ENCODE results near the gene RAB38. TPM values are rescaled to one million over a fixed set of nuclear protein-coding genes. Genes with fewer than 3 reads are reported as not detected.

RAB38 gene
- total RNA-seq, 1 experiment from 2014 or later = 18.7 TPM

GRCh38 chr11:88101881-88102597 is 73.2 kb downstream of the RAB38 start:
- no CpG with 5 or more reads among the region's 3 CpGs for WGBS (ENCODE audit: extremely low coverage, insufficient read length, low lambda C conversion rate)

More at GRCh38 chr11:88101881-88102597, 73.2 kb downstream of the RAB38 start:
- Histone ChIP-seq H3K9me3 (ENCODE audit: control insufficient read depth, low read depth, low read length) (no peaks in the 10 kb centered on the region), H3K9ac (ENCODE audit: extremely low read depth, insufficient read length, low read length) (no peak overlapping the region), H3K18ac (ENCODE audit: insufficient read length, low read depth, low read length) (no peak overlapping the region), H3K4me2 (ENCODE audit: insufficient read depth, insufficient read length, low read length) (no peak overlapping the region), H3K4me1 (ENCODE audit: insufficient read depth, low read length) (0 out of 2 replicates have a peak, but pooled peaks cover 3% of the 10 kb centered on the region), H3K79me1 (ENCODE audit: insufficient read depth, low read depth, low read length, poor library complexity, severe bottlenecking) (no peaks in the 10 kb centered on the region), H3K4ac (ENCODE audit: low read depth, low read length) (no peak overlapping the region), H4K5ac (ENCODE audit: insufficient read length, low read depth, low read length) (no peak overlapping the region), H3K27me3 (ENCODE audit: insufficient read depth, low read length) (no peaks in the 10 kb centered on the region), H2BK12ac (ENCODE audit: insufficient read length, low read depth, low read length) (no peak overlapping the region), H2BK120ac (ENCODE audit: low read depth, low read length, poor library complexity, severe bottlenecking) (no peak overlapping the region), H3K23ac (ENCODE audit: insufficient read length, low read depth, low read length) (no peak overlapping the region), H4K91ac (ENCODE audit: insufficient read length, low read depth, low read length) (no peak overlapping the region), H3T11ph (ENCODE audit: low read length) (no peak overlapping the region), H4K8ac (replicated peaks; ENCODE audit: insufficient read length, low read depth, low read length) (no peak overlapping the region), H3K27ac (ENCODE audit: insufficient read length, low read depth, low read length) (no peak overlapping the region), H2AFZ (ENCODE audit: low read length) (no peak overlapping the region), H3K14ac (ENCODE audit: insufficient read depth, low read length) (no peak overlapping the region), H2BK5ac (ENCODE audit: insufficient read length, low read length) (no peak overlapping the region), H2BK15ac (ENCODE audit: low read depth, low read length) (no peak overlapping the region), H2AK5ac (ENCODE audit: insufficient read length, low read length) (no peak overlapping the region), H2BK20ac (ENCODE audit: low read depth, low read length, poor library complexity, severe bottlenecking) (no peak overlapping the region), H3K79me2 (ENCODE audit: insufficient read depth, low read length) (no peaks in the 10 kb centered on the region), H4K20me1 (ENCODE audit: control insufficient read depth, insufficient read depth, insufficient read length) (no peaks in the 10 kb centered on the region), H3K23me2 (ENCODE audit: insufficient read length, low read depth, low read length, poor library complexity, severe bottlenecking) (no peaks in the 10 kb centered on the region), H3K56ac (ENCODE audit: insufficient read length, low read depth, low read length) (no peak overlapping the region)
- Mint-ChIP-seq H3K36me3 (ENCODE audit: insufficient read depth in 1 of 3, low read depth in 3 of 3) (no peaks in the 10 kb centered on the region), H3K9me3 (no peaks in the 10 kb centered on the region), H3K27ac (no peak overlapping the region), H3K4me3 (no peak overlapping the region), H3K27me3 (ENCODE audit: low read depth) (no peaks in the 10 kb centered on the region), H3K4me1 (peaks cover 9% of the 10 kb centered on the region in 2 experiments)
- TF ChIP-seq, protein P1, sequence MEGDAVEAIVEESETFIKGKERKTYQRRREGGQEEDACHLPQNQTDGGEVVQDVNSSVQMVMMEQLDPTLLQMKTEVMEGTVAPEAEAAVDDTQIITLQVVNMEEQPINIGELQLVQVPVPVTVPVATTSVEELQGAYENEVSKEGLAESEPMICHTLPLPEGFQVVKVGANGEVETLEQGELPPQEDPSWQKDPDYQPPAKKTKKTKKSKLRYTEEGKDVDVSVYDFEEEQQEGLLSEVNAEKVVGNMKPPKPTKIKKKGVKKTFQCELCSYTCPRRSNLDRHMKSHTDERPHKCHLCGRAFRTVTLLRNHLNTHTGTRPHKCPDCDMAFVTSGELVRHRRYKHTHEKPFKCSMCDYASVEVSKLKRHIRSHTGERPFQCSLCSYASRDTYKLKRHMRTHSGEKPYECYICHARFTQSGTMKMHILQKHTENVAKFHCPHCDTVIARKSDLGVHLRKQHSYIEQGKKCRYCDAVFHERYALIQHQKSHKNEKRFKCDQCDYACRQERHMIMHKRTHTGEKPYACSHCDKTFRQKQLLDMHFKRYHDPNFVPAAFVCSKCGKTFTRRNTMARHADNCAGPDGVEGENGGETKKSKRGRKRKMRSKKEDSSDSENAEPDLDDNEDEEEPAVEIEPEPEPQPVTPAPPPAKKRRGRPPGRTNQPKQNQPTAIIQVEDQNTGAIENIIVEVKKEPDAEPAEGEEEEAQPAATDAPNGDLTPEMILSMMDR (conservative IDR thresholded peaks at IDR 0.05) = no peak
- DNase-seq = no peak

Data from H9 (cell line).